GM12892 (cell line): Measurements from ENCODE around the gene SLC30A2.

ENCODE experiments used
- DNase-seq: peaks from one replicate; pipeline ENCODE4 v3.0.0; 2011; ENCODE audit not compliant: insufficient read length
- FAIRE-seq: peaks from 2 replicates; lab custom pipeline; 2011; peaks lifted over from hg19 to GRCh38; lab: Jason Lieb, UNC
- POLR2A ChIP-seq: IDR thresholded peaks from 2 replicates; pipeline ENCODE4 v1.6.1; 2011; ENCODE audit warnings: low read depth, low read length, control low read depth
- POLR2AphosphoS5 ChIP-seq: IDR thresholded peaks from 2 replicates; pipeline ENCODE4 v1.6.1; 2011; ENCODE audit warnings: low read depth, low read length, control low read depth
- TAF1 ChIP-seq: IDR thresholded peaks from 2 replicates; pipeline ENCODE4 v1.6.1; 2011; ENCODE audit warnings: low read depth, mild to moderate bottlenecking, control low read depth, low read length, borderline replicate concordance

The SLC30A2 gene

GRCh38 chr1:26079960-26080814 lies 34.3 kb upstream of the SLC30A2 start:
- FAIRE-seq = no peak
- TF ChIP-seq POLR2AphosphoS5 = no peak
- TF ChIP-seq POLR2A = no peak
- TF ChIP-seq TAF1 = no peak
- no peak for DNase-seq

- TF ChIP-seq POLR2AphosphoS5 = no peak
- no peak for TF ChIP-seq POLR2A
- TF ChIP-seq TAF1 = no peak
- DNase-seq = no peak
- FAIRE-seq = no peak
Measured at GRCh38 chr1:26079178-26079563, 33.3 kb upstream of the SLC30A2 start.

DNA sequence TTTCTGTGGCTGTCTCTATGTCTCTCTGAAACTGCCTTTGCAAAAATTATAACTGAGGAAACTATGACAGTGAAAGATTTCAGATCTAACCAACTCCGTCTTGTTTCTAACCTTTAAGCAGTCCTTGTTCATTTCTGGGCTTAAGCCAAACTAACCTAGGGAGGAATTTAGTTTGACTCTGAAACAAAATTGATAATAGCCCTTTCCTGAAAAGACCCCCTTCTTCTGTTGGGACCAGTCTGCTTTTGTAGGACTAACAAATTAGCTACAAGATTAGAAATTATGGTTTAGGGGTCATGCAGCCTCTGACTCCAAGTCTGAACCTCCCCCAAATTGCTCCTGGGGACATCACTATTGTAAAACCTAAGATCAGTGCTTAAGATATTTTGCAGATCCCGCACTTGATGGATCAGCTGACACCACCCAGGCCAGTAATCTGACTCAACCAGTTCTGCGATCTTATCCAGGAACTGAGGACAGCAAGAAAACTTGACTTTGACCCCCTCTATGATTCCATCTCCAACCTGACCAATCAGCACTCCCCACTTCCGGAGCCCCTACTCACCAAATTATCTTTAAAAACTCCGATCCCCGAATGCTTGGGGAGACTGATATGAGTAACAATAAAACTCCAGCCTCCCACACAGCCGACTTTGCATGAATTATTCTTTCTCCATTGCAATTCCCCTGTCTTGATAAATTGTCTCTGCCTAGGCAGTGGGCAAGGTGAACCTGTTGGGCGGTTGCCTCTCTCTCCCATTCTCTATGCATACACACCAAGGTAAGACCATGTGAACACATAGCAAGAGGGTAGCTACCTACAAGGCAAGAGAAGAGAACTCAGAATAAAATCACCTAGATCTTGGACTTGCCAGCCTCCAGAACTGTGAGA lies 32.6 kb upstream of the SLC30A2 start:
- FAIRE-seq = no peak
- TF ChIP-seq POLR2AphosphoS5 (no peak), TAF1 (no peak), POLR2A (no peak)
- DNase-seq = no peak

- TF ChIP-seq POLR2A = no peak
- no peak for TF ChIP-seq TAF1
- no peak for TF ChIP-seq POLR2AphosphoS5
- DNase-seq = no peak
- no peak for FAIRE-seq
Measured at GRCh38 chr1:26077524-26077923, 31.6 kb upstream of the SLC30A2 start.

GRCh38 chr1:26075421-26076144 lies 29.7 kb upstream of the SLC30A2 start:
- FAIRE-seq = no peak
- DNase-seq = no peak
- no peak for TF ChIP-seq POLR2A

DNA sequence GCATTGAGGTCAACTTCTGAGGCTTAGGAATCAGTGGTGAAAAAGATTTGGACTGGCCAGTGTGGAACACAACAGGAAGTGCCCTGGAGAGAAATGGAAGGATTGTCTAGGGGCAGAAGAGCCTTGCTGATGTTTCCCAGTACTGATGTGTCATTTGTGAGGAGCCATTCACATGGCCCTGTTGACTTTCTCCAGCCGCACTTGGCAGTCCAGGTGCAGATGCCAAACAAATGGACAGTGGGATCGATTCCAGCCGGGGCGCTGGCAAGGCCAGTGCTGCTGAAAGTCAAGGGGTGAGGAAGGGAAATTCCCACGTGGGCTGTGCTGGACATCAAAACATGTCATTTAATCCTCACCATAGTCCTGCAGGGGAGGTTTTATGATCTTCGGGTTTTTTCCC lies 26.4 kb upstream of the SLC30A2 start:
- no peak for DNase-seq
- no peak for FAIRE-seq
- TF ChIP-seq POLR2AphosphoS5 (no peak), POLR2A (no peak), TAF1 (no peak)

- TF ChIP-seq POLR2AphosphoS5 (no peak), TAF1 (no peak), POLR2A (no peak)
- FAIRE-seq (no peak), DNase-seq (no peak)
Measured at GRCh38 chr1:26070963-26071342, 25.0 kb upstream of the SLC30A2 start.

GRCh38 chr1:26070296-26070962 lies 24.5 kb upstream of the SLC30A2 start:
- DNase-seq (no peak), FAIRE-seq (no peak)
- TF ChIP-seq POLR2A (no peak), POLR2AphosphoS5 (no peak), TAF1 (no peak)

- no peak for DNase-seq
- TF ChIP-seq POLR2AphosphoS5 (no peak), POLR2A (no peak), TAF1 (no peak)
- no peak for FAIRE-seq
Measured at GRCh38 chr1:26069941-26070295, 24.0 kb upstream of the SLC30A2 start.

GRCh38 chr1:26067432-26067911 lies 21.6 kb upstream of the SLC30A2 start, which contains the start of gene TRIM63:
Gene TRIM63 (minus strand): TSS chr1:26067630. CDS start chr1:26067494, 136 bp downstream.
- DNase-seq (no peak), FAIRE-seq (no peak)
- TF ChIP-seq TAF1 (no peak), POLR2AphosphoS5 (no peak), POLR2A (no peak)

GRCh38 chr1:26066857-26067256 lies 20.9 kb upstream of the SLC30A2 start:
- TF ChIP-seq POLR2A (no peak), TAF1 (no peak), POLR2AphosphoS5 (no peak)
- FAIRE-seq (no peak), DNase-seq (no peak)

GRCh38 chr1:26066160-26066559 lies 20.2 kb upstream of the SLC30A2 start:
- FAIRE-seq (no peak), DNase-seq (no peak)
- no peak for TF ChIP-seq POLR2AphosphoS5
- TF ChIP-seq POLR2A = no peak
- TF ChIP-seq TAF1 = no peak
